AG10803 (cell line): Measurements from ENCODE around the gene HNRNPC.

Experiments
- DNase-seq: peaks from one replicate; pipeline ENCODE4 v3.0.0; 2010; ENCODE audit warnings: low read depth
- H3K4me3 ChIP-seq: 2 replicates; pipeline ENCODE4 v1.5.1; 2011; ENCODE audit warnings: mild to moderate bottlenecking, low read length, control low read depth
- CTCF ChIP-seq: conservative IDR thresholded peaks from 2 replicates; pipeline ENCODE4 v1.5.1; 2011; ENCODE audit warnings: mild to moderate bottlenecking, low read length, control low read depth, inconsistent platforms

HNRNPC gene

GRCh38 chr14:21204167-21205025 lies 64.8 kb downstream of the HNRNPC start:
- no peak for TF ChIP-seq CTCF
- no peak for DNase-seq
- H3K4me3 ChIP-seq = no peak overlapping the region

GRCh38 chr14:21203470-21204166 lies 65.6 kb downstream of the HNRNPC start:
- H3K4me3 ChIP-seq = no peak overlapping the region
- no peak for TF ChIP-seq CTCF
- DNase-seq = no peak

DNA sequence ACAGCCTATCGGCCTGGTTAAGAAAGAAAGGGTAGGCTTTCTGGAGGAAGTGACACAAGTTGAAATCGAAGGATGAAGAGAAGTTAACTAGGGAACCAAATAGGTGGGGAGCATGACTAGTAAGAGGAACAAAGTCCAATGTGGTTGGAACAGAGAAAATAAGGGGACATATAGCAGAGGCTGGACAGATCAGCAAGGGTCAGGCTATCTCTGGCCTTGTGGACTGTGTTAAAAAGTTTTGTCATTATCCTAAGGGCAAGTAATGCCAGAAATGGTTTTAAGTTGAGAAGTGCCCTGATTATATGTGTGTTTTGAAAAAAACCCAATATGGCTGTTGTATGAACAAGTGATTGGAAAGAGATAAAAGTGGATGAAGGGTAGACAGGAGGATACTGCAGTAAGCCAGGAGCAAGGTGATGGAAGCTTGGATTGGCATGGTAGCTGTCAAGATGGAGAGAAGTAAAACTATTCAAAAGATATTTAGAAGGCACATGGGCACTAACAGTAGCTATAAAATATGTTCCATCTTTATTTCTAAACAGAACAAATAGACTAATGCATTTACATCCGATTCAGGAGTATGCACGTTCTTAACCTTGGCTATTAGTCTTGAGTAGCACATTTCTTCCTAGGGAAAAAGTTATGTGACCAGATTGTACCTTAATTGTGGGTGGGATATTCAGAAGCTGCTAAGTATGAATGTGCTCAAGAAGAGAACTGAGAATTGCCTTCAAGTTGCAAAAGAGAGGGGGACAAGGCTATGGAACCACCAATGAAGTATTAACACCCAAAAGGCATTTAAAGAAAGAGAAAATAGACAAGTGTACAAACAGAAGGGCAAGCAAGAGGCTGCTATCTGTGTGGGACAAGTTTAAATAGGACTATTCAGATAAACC lies 66.5 kb downstream of the HNRNPC start:
- no peak for TF ChIP-seq CTCF
- no peak overlapping the region for H3K4me3 ChIP-seq
- no peak for DNase-seq

DNA sequence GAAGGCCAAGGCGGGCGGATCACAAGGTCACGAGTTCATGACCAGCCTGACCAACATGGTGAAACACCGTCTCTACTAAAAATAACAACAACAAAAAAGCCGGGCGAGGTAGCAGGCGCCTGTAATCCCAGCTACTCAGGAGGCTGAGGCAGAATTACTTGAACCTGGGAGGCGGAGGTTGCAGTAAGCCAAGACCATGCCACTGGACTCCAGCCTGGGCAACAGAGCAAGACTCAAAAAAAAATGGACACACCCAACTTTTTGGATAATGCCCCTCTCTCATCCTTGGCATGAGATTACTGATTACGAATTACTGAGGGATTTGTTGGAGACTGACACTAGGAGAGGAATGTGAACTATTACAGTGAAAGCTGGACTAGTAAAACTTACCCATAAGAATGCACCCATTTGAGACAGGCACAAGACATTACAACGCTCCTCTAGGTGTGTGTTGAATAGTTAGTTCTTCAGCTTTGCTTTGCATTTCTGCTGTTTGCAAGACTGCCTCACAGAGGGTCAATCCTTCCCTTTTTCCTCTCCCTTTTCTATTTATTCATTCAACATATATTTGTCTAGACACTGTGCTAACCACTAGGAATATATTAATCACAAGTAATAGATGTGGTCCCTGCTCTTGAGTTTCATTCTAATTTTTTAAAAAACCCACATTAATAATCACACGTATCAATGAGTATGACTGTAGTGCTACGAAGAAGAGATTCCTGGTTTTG lies 67.3 kb downstream of the HNRNPC start:
- no peak overlapping the region for H3K4me3 ChIP-seq
- no peak for TF ChIP-seq CTCF
- peak; percentile 29 for DNase-seq

DNA sequence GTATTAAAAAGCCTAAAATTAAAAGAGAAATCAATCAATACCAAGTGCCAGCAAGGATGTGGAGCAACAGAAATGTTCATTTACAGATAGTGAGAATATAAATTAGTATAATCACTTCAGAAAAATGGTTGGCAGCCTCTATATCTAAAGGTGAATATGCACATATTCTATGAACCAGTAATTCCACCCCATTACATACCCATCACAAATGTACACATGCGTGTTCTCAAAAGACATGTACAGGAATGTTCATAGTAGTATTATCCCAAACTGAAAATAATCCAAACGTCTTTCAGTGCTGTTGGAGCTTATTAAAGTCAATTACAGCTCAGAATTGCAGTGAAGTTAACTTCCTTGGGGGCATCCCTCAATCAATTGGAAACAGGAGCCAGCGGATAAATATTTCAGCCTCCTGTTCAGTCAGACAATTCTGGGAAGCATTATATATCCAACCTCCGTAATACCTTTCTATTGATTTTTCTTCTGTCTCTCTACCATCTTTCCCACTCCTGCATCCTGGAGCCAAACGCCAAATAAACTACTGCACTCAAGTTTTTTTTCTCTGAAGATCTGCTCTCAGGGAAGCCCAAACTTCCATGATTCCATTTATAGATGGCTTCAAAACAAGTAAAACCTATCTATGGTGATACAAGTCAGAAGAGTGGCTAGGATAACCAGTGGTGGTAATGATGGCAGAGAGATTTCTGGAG lies 68.3 kb downstream of the HNRNPC start:
- H3K4me3 ChIP-seq = no peak overlapping the region
- DNase-seq = no peak
- no peak for TF ChIP-seq CTCF
